PC-3 (cell line): ENCODE data around the gene SLC6A15. TPM values are rescaled to one million over a fixed set of nuclear protein-coding genes. Genes with fewer than 3 reads are reported as not detected.

ENCODE experiments used
- ATAC-seq: fragments of 200-7000 bp; cut with Tn5 transposase; 2 replicates; pipeline ENCODE4 v1.9.1; 2020; ENCODE audit warnings: mild to moderate bottlenecking, moderate library complexity
- BruUV-seq: library from RNA; stranded (reverse); fragments of 400-500 nt; replicated peaks from 2 replicates; lab custom pipeline; 2021; lab: Mats Ljungman, UMichigan
- CTCF ChIA-PET: fragments of 300-600 bp; sonication (Branson Sonifier 250); formaldehyde crosslinking; loops from one replicate; lab custom pipeline; 2022; ENCODE audit warnings: antibody characterized with exemption; lab: Charles Lee
- POLR2A ChIA-PET: fragments of 300-600 bp; sonication (Branson Sonifier 250); formaldehyde crosslinking; loops from one replicate; lab custom pipeline; 2022; ENCODE audit warnings: antibody characterized with exemption; ENCODE audit not compliant: unreplicated experiment; lab: Charles Lee
- DNase-seq: peaks from one replicate; pipeline ENCODE4 v3.0.0-alpha.2; 2015
- H2AFZ ChIP-seq: fragments of 300-600 bp; sonication (generic); 2 replicates; pipeline ENCODE4 v1.6.0; 2016; ENCODE audit warnings: antibody characterized with exemption, low read length
- H3F3A ChIP-seq: fragments of 300-600 bp; sonication (generic); one replicate; pipeline ENCODE4 v1.6.0; 2017; ENCODE audit warnings: antibody characterized with exemption, low read length, control low read depth, mild to moderate bottlenecking; ENCODE audit not compliant: unreplicated experiment
- H3K27ac ChIP-seq: fragments of 300-600 bp; sonication (generic); 2 replicates; pipeline ENCODE4 v1.5.1; 2016; ENCODE audit warnings: mild to moderate bottlenecking, low read length
- H3K27me3 ChIP-seq: fragments of 300-600 bp; sonication (generic); 2 replicates; pipeline ENCODE4 v1.6.1; 2016; ENCODE audit warnings: low read length, mixed read lengths
- H3K36me3 ChIP-seq: fragments of 300-600 bp; sonication (generic); 2 replicates; pipeline ENCODE4 v1.6.1; 2016; ENCODE audit warnings: low read depth, mixed run types, low read length, mixed read lengths
- H3K4me1 ChIP-seq: fragments of 300-600 bp; sonication (generic); 2 replicates; pipeline ENCODE4 v1.5.1; 2016; ENCODE audit warnings: low read length; ENCODE audit not compliant: insufficient read depth
- H3K4me2 ChIP-seq: fragments of 300-600 bp; sonication (generic); 2 replicates; pipeline ENCODE4 v1.6.0; 2016; ENCODE audit warnings: low read length
- H3K4me3 ChIP-seq: fragments of 300-600 bp; sonication (generic); 2 replicates; pipeline ENCODE4 v1.5.1; 2016; ENCODE audit warnings: mild to moderate bottlenecking, low read length, mixed read lengths
- H3K79me2 ChIP-seq: fragments of 300-600 bp; sonication (generic); 2 replicates; pipeline ENCODE4 v1.6.1; 2017; ENCODE audit warnings: low read length, mixed read lengths
- H3K9ac ChIP-seq: fragments of 300-600 bp; sonication (generic); 2 replicates; pipeline ENCODE4 v1.6.0; 2016; ENCODE audit warnings: mild to moderate bottlenecking, low read length
- H3K9me2 ChIP-seq: fragments of 300-600 bp; sonication (generic); replicated peaks from 2 replicates; pipeline ENCODE4 v1.6.1; 2016; ENCODE audit warnings: mixed run types, low read length, mixed read lengths
- H3K9me3 ChIP-seq: fragments of 300-600 bp; sonication (generic); 2 replicates; pipeline ENCODE4 v1.6.1; 2016; ENCODE audit warnings: low read length, mixed read lengths
- H4K20me1 ChIP-seq: fragments of 300-600 bp; sonication (generic); 2 replicates; pipeline ENCODE4 v1.6.1; 2016; ENCODE audit warnings: low read length, mixed read lengths
- CTCF ChIP-seq: fragments of 300-600 bp; sonication (generic); conservative IDR thresholded peaks from 2 replicates; pipeline ENCODE4 v1.5.1; 2017; ENCODE audit warnings: antibody characterized with exemption, low read depth, mild to moderate bottlenecking, low read length
- EZH2 ChIP-seq: fragments of 300-600 bp; sonication (generic); IDR thresholded peaks from one replicate; pipeline ENCODE4 v1.6.1; 2017; ENCODE audit warnings: antibody characterized with exemption, mild to moderate bottlenecking, low read length; ENCODE audit not compliant: unreplicated experiment
- EZH2phosphoT487 ChIP-seq: fragments of 300-600 bp; sonication (generic); IDR thresholded peaks from 2 replicates; pipeline ENCODE4 v1.6.1; 2018; ENCODE audit warnings: mild to moderate bottlenecking, antibody characterized with exemption, low read length, borderline replicate concordance
- intact Hi-C: fragments of 100-400 bp; cut with micrococcal nuclease; formaldehyde crosslinking; loops from 2 replicates; pipeline ENCODE4 v1.9.0; 2023
- total RNA-seq: library from RNA; depleted of rRNA; stranded (reverse); fragments of >200 nt; gene quantifications from 2 replicates; pipeline ENCODE4 v1.2.3, GENCODE V29; 2014

Gene SLC6A15
- total RNA-seq, 1 experiment from 2014 or later, result not detected

GRCh38 chr12:84946753-84947152 lies 34.2 kb upstream of the SLC6A15 start:
- Histone ChIP-seq H2AFZ (no peak overlapping the region), H3K4me3 (no peak overlapping the region), H4K20me1 (no peaks in the 10 kb centered on the region), H3K9ac (no peak overlapping the region), H3K79me2 (no peaks in the 10 kb centered on the region), H3K27me3 (0 out of 2 replicates have a peak, but pooled peaks cover 4% of the 10 kb centered on the region), H3K27ac (no peak overlapping the region), H3K4me2 (no peak overlapping the region), H3F3A (no peaks in the 10 kb centered on the region), H3K4me1 (no peaks in the 10 kb centered on the region), H3K36me3 (no peaks in the 10 kb centered on the region), H3K9me2 (no peaks in the 10 kb centered on the region), H3K9me3 (no peaks in the 10 kb centered on the region)
- ChIA-PET POLR2A (no interaction called here), CTCF (no interaction called here)
- TF ChIP-seq CTCF (no peak), EZH2 (no peak), EZH2phosphoT487 (no peak)
- intact Hi-C loops, result no loop called here
- ATAC-seq, result no peak
- no TSS peak for BruUV-seq
- DNase-seq, result no peak

- intact Hi-C loops, result no loop called here
- Histone ChIP-seq H2AFZ (no peak overlapping the region), H3K4me1 (no peaks in the 10 kb centered on the region), H3K4me3 (no peak overlapping the region), H3K9me3 (no peaks in the 10 kb centered on the region), H3K27me3 (no peaks in the 10 kb centered on the region), H3F3A (no peaks in the 10 kb centered on the region), H4K20me1 (no peaks in the 10 kb centered on the region), H3K4me2 (no peak overlapping the region), H3K36me3 (no peaks in the 10 kb centered on the region), H3K9ac (no peak overlapping the region), H3K79me2 (no peaks in the 10 kb centered on the region), H3K9me2 (no peaks in the 10 kb centered on the region), H3K27ac (no peak overlapping the region)
- ATAC-seq, result no peak
- ChIA-PET POLR2A (no interaction called here), CTCF (no interaction called here)
- no peak for TF ChIP-seq CTCF
- TF ChIP-seq EZH2phosphoT487, result no peak
- no TSS peak for BruUV-seq
- no peak for DNase-seq
Measured at GRCh38 chr12:84937415-84937814, 24.8 kb upstream of the SLC6A15 start.

GRCh38 chr12:84929501-84929900 lies 16.9 kb upstream of the SLC6A15 start:
- Histone ChIP-seq H3K79me2 (no peaks in the 10 kb centered on the region), H3K27ac (no peak overlapping the region), H3K36me3 (no peaks in the 10 kb centered on the region), H3K27me3 (no peaks in the 10 kb centered on the region), H3K9ac (no peak overlapping the region), H3K4me1 (no peaks in the 10 kb centered on the region), H3K9me3 (no peaks in the 10 kb centered on the region), H3K4me2 (no peak overlapping the region), H3K4me3 (no peak overlapping the region), H2AFZ (no peak overlapping the region), H4K20me1 (no peaks in the 10 kb centered on the region), H3F3A (no peaks in the 10 kb centered on the region), H3K9me2 (no peaks in the 10 kb centered on the region)
- ATAC-seq (no peak), DNase-seq (no peak)
- BruUV-seq, result no TSS peak
- ChIA-PET POLR2A (no interaction called here), CTCF (no interaction called here)
- TF ChIP-seq CTCF, result no peak
- no peak for TF ChIP-seq EZH2phosphoT487
- TF ChIP-seq EZH2, result no peak
- intact Hi-C loops, result no loop called here
